ENCODE results near the gene IL7R. TPM values are rescaled to one million over a fixed set of nuclear protein-coding genes. Genes with fewer than 3 reads are reported as not detected.
"Not testable (repeated sequence)": the region's sequence is repeated elsewhere in the genome, so short reads cannot be mapped to it uniquely, and the experiment has no call there.

IL7R gene
- total and polyA plus RNA-seq, 8 donors = 3.9 to 144 (median 9.0) TPM

GRCh38 chr5:35884773-35885172 lies 28.1 kb downstream of the IL7R start:
- intact Hi-C loops (cut with DNase I) = no loop called here
- DNase-seq (no peak), ATAC-seq (no peak)
- H3K9me3 ChIP-seq = no peaks in the 10 kb centered on the region
- no peaks in the 10 kb centered on the region for H3K36me3 ChIP-seq
- no peak overlapping the region for H3K4me3 ChIP-seq
- H3K4me1 ChIP-seq = peaks cover 0 to 13% of the 10 kb centered on the region in 2 donors
- no peak for TF ChIP-seq CTCF (IDR thresholded peaks at IDR 0.05)
- H3K27ac ChIP-seq = no peak overlapping the region
- H3K27me3 ChIP-seq = no peaks in the 10 kb centered on the region

GRCh38 chr5:35886381-35886780 lies 29.7 kb downstream of the IL7R start:
- Histone ChIP-seq H3K27ac (no peak overlapping the region), H3K9me3 (no peaks in the 10 kb centered on the region), H3K4me3 (no peak overlapping the region), H3K4me1 (peaks cover 0 to 13% of the 10 kb centered on the region in 2 donors), H3K36me3 (no peaks in the 10 kb centered on the region), H3K27me3 (no peaks in the 10 kb centered on the region)
- intact Hi-C loops (cut with DNase I) = no loop called here
- DNase-seq = no peak
- ATAC-seq = no peak
- TF ChIP-seq CTCF (IDR thresholded peaks at IDR 0.05) = no peak

GRCh38 chr5:35887321-35888100 lies 30.8 kb downstream of the IL7R start:
- Histone ChIP-seq H3K4me3 (no peak overlapping the region), H3K4me1 (peaks cover 0 to 13% of the 10 kb centered on the region in 2 donors), H3K27me3 (no peaks in the 10 kb centered on the region), H3K27ac (no peak overlapping the region), H3K36me3 (no peaks in the 10 kb centered on the region), H3K9me3 (no peaks in the 10 kb centered on the region)
- ATAC-seq (no peak), DNase-seq (no peak)
- TF ChIP-seq CTCF (IDR thresholded peaks at IDR 0.05) = no peak
- intact Hi-C loops (cut with DNase I) = no loop called here

GRCh38 chr5:35890021-35891020 lies 33.6 kb downstream of the IL7R start:
- Histone ChIP-seq H3K4me3 (no peak overlapping the region), H3K9me3 (no peaks in the 10 kb centered on the region), H3K27me3 (no peaks in the 10 kb centered on the region), H3K4me1 (no peaks in the 10 kb centered on the region), H3K36me3 (no peaks in the 10 kb centered on the region), H3K27ac (no peak overlapping the region)
- no peak for TF ChIP-seq CTCF (IDR thresholded peaks at IDR 0.05)
- DNase-seq = peak in 1 of 4 donors; percentile 28
- intact Hi-C loops (cut with DNase I) = no loop called here
- no peak for ATAC-seq

GRCh38 chr5:35892799-35893198 lies 36.1 kb downstream of the IL7R start:
- H3K27ac ChIP-seq; H3K4me3 ChIP-seq; H3K9me3 ChIP-seq; H3K27me3 ChIP-seq; ATAC-seq; intact Hi-C loops (cut with DNase I); H3K36me3 ChIP-seq; H3K4me1 ChIP-seq: not testable (repeated sequence)
- peak in 1 of 4 donors; percentile 58 for DNase-seq
